Gastroesophageal sphincter (tissue), 3 donors: ENCODE measurements around the gene SETBP1.

Experiments used
- POLR2A ChIP-seq, 2 donors: fragments of 450-650 bp; IDR thresholded peaks; one replicate each; pipeline ENCODE4 v1.6.1; 2017; ENCODE audit warnings: antibody characterized with exemption in 2 of 2, mild to moderate bottlenecking in 2 of 2, moderate library complexity in 1 of 2
- TF ChIP-seq, protein P1 (sequence below), 4 experiments: fragments of 200-600 bp in 2 of 4; fragments of 450-650 bp in 2 of 4; sonication (generic) in 1 of 4; IDR thresholded peaks; one replicate each; pipeline ENCODE4 v1.5.1; 2017 to 2019; ENCODE audit warnings: antibody characterized with exemption in 4 of 4, mild to moderate bottlenecking in 2 of 4, moderate library complexity in 2 of 4

DNA sequence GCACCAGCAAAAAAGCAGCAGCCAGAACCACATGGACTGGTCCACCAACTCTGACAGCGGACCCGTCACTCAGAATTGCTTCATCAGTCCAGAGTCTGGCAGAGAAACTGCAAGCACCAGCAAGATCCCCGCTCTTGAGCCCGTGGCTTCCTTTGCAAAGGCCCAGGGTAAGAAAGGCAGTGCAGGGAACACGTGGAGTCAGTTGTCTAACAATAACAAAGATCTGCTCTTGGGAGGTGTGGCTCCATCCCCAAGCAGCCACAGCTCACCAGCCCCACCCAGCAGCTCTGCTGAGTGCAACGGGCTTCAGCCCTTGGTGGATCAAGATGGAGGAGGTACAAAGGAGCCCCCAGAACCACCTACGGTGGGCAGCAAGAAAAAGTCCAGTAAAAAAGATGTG is 269.3 kb downstream of the SETBP1 start:
- TF ChIP-seq, protein P1, sequence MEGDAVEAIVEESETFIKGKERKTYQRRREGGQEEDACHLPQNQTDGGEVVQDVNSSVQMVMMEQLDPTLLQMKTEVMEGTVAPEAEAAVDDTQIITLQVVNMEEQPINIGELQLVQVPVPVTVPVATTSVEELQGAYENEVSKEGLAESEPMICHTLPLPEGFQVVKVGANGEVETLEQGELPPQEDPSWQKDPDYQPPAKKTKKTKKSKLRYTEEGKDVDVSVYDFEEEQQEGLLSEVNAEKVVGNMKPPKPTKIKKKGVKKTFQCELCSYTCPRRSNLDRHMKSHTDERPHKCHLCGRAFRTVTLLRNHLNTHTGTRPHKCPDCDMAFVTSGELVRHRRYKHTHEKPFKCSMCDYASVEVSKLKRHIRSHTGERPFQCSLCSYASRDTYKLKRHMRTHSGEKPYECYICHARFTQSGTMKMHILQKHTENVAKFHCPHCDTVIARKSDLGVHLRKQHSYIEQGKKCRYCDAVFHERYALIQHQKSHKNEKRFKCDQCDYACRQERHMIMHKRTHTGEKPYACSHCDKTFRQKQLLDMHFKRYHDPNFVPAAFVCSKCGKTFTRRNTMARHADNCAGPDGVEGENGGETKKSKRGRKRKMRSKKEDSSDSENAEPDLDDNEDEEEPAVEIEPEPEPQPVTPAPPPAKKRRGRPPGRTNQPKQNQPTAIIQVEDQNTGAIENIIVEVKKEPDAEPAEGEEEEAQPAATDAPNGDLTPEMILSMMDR (IDR thresholded peaks at IDR 0.05): no peak
- TF ChIP-seq POLR2A (IDR thresholded peaks at IDR 0.05): no peak
